Measurements from ENCODE around the gene RHOJ.

GRCh38 chr14:63209160-63209559, 4.9 kb downstream of the RHOJ start:
- TF ChIP-seq CTCF (IDR thresholded peaks at IDR 0.05; ENCODE audit: poor library complexity) = no peak
- TF ChIP-seq EZH2 (IDR thresholded peaks at IDR 0.05; ENCODE audit: borderline replicate concordance) = no peak

Measured in hepatocyte (in vitro differentiated cells).